Panc1 (cell line): ENCODE data around the gene ZDHHC1.

Experiments
- POLR2AphosphoS5 ChIP-seq: IDR thresholded peaks from 2 replicates; pipeline ENCODE4 v1.6.1; 2012; ENCODE audit warnings: mild to moderate bottlenecking, low read depth, low read length, moderate library complexity
- SIN3A ChIP-seq: IDR thresholded peaks from 2 replicates; pipeline ENCODE4 v1.6.1; 2012; ENCODE audit warnings: low read depth, mild to moderate bottlenecking, low read length, moderate library complexity, borderline replicate concordance; ENCODE audit not compliant: insufficient read depth
- TCF7L2 ChIP-seq: IDR thresholded peaks from 2 replicates; pipeline ENCODE4 v1.6.1; 2011; ENCODE audit warnings: mild to moderate bottlenecking, low read depth, low read length, inconsistent platforms
- TF ChIP-seq, protein P1 (sequence below): fragments of 450-650 bp; IDR thresholded peaks from 2 replicates; pipeline ENCODE4 v1.5.1; 2017; ENCODE audit warnings: mild to moderate bottlenecking
- TF ChIP-seq, protein P2 (sequence below), 2 experiments: IDR thresholded peaks; 2 replicates each; pipeline ENCODE4 v1.6.1; 2011 to 2012; ENCODE audit warnings: low read depth in 2 of 2, control low read depth in 1 of 2, low read length in 1 of 2, mild to moderate bottlenecking in 1 of 2, moderate library complexity in 1 of 2; ENCODE audit not compliant: insufficient read depth in 1 of 2

GRCh38 chr16:67429053-67429798 lies 12.9 kb upstream of the ZDHHC1 start:
- TF ChIP-seq, protein P1, sequence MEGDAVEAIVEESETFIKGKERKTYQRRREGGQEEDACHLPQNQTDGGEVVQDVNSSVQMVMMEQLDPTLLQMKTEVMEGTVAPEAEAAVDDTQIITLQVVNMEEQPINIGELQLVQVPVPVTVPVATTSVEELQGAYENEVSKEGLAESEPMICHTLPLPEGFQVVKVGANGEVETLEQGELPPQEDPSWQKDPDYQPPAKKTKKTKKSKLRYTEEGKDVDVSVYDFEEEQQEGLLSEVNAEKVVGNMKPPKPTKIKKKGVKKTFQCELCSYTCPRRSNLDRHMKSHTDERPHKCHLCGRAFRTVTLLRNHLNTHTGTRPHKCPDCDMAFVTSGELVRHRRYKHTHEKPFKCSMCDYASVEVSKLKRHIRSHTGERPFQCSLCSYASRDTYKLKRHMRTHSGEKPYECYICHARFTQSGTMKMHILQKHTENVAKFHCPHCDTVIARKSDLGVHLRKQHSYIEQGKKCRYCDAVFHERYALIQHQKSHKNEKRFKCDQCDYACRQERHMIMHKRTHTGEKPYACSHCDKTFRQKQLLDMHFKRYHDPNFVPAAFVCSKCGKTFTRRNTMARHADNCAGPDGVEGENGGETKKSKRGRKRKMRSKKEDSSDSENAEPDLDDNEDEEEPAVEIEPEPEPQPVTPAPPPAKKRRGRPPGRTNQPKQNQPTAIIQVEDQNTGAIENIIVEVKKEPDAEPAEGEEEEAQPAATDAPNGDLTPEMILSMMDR: no peak
- TF ChIP-seq POLR2AphosphoS5 (no peak), SIN3A (no peak), TCF7L2 (no peak)
- TF ChIP-seq, protein P2, sequence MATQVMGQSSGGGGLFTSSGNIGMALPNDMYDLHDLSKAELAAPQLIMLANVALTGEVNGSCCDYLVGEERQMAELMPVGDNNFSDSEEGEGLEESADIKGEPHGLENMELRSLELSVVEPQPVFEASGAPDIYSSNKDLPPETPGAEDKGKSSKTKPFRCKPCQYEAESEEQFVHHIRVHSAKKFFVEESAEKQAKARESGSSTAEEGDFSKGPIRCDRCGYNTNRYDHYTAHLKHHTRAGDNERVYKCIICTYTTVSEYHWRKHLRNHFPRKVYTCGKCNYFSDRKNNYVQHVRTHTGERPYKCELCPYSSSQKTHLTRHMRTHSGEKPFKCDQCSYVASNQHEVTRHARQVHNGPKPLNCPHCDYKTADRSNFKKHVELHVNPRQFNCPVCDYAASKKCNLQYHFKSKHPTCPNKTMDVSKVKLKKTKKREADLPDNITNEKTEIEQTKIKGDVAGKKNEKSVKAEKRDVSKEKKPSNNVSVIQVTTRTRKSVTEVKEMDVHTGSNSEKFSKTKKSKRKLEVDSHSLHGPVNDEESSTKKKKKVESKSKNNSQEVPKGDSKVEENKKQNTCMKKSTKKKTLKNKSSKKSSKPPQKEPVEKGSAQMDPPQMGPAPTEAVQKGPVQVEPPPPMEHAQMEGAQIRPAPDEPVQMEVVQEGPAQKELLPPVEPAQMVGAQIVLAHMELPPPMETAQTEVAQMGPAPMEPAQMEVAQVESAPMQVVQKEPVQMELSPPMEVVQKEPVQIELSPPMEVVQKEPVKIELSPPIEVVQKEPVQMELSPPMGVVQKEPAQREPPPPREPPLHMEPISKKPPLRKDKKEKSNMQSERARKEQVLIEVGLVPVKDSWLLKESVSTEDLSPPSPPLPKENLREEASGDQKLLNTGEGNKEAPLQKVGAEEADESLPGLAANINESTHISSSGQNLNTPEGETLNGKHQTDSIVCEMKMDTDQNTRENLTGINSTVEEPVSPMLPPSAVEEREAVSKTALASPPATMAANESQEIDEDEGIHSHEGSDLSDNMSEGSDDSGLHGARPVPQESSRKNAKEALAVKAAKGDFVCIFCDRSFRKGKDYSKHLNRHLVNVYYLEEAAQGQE (IDR thresholded peaks at IDR 0.05; ENCODE audit: insufficient read depth in 1 of 2, low read depth in 2 of 2, low read length in 1 of 2): no peak
